ENCODE results near the gene NUB1.

Gene NUB1

GRCh38 chr7:151340794-151341356 lies 737 bp upstream of the NUB1 start:
- H4K20me1 ChIP-seq (ENCODE audit: control insufficient read depth, insufficient read depth, low read depth, low read length), result no peaks in the 10 kb centered on the region
- TF ChIP-seq CTCF (IDR thresholded peaks at IDR 0.05; ENCODE audit: low read depth, low read length, poor library complexity, severe bottlenecking), result no peak
- no peak for TF ChIP-seq EZH2phosphoT487 (IDR thresholded peaks at IDR 0.05; ENCODE audit: borderline replicate concordance, low read length)
- no peaks in the 10 kb centered on the region for H3K9me2 ChIP-seq (replicated peaks; ENCODE audit: control insufficient read depth, low read length)
- no peaks in the 10 kb centered on the region for H3K27me3 ChIP-seq (ENCODE audit: control insufficient read depth, low read length)
- peaks cover 6% of the 10 kb centered on the region; the same call in 1 of the 2 replicates for H3K9me3 ChIP-seq (ENCODE audit: control insufficient read depth, insufficient read depth, low read length)
- peaks cover 25% of the 10 kb centered on the region for H3K79me2 ChIP-seq (ENCODE audit: control insufficient read depth, low read length)
- peaks cover 14% of the 10 kb centered on the region for H3K36me3 ChIP-seq (ENCODE audit: control insufficient read depth, low read length)
- H3K4me2 ChIP-seq (ENCODE audit: low read length), result peak overlapping the region; percentile 67
- H3F3A ChIP-seq (ENCODE audit: control insufficient read depth, insufficient read depth), result peaks cover 18% of the 10 kb centered on the region
- H3K27ac ChIP-seq (ENCODE audit: low read depth, low read length), result no peak overlapping the region
- peaks cover 42% of the 10 kb centered on the region for H3K4me1 ChIP-seq (ENCODE audit: control insufficient read depth, low read length)
- H3K4me3 ChIP-seq (ENCODE audit: low read length), result peak overlapping the region; percentile 84

- Histone ChIP-seq H3K4me1 (ENCODE audit: control insufficient read depth, low read length) (peaks cover 51% of the 10 kb centered on the region), H3K36me3 (ENCODE audit: control insufficient read depth, low read length) (peaks cover 23% of the 10 kb centered on the region), H3F3A (ENCODE audit: control insufficient read depth, insufficient read depth) (peaks cover 20% of the 10 kb centered on the region), H3K4me3 (ENCODE audit: low read length) (peak overlapping the region; percentile 84), H3K79me2 (ENCODE audit: control insufficient read depth, low read length) (peaks cover 31% of the 10 kb centered on the region), H3K9me2 (replicated peaks; ENCODE audit: control insufficient read depth, low read length) (no peaks in the 10 kb centered on the region), H4K20me1 (ENCODE audit: control insufficient read depth, insufficient read depth, low read depth, low read length) (no peaks in the 10 kb centered on the region), H3K9me3 (ENCODE audit: control insufficient read depth, insufficient read depth, low read length) (peaks cover 6% of the 10 kb centered on the region; the same call in 1 of the 2 replicates), H3K27ac (ENCODE audit: low read depth, low read length) (peak overlapping the region; percentile 31), H3K4me2 (ENCODE audit: low read length) (peak overlapping the region; percentile 67), H3K27me3 (ENCODE audit: control insufficient read depth, low read length) (no peaks in the 10 kb centered on the region)
- TF ChIP-seq EZH2phosphoT487 (IDR thresholded peaks at IDR 0.05; ENCODE audit: borderline replicate concordance, low read length) (no peak), CTCF (IDR thresholded peaks at IDR 0.05; ENCODE audit: low read depth, low read length, poor library complexity, severe bottlenecking) (no peak)
These were observed 562 bp downstream of the NUB1 start for GRCh38 chr7:151342102-151342646.

GRCh38 chr7:151342811-151343210 lies 1.2 kb downstream of the NUB1 start:
- Histone ChIP-seq H3K36me3 (ENCODE audit: control insufficient read depth, low read length) (peaks cover 29% of the 10 kb centered on the region), H3K4me2 (ENCODE audit: low read length) (peak overlapping the region; percentile 67), H3K27ac (ENCODE audit: low read depth, low read length) (peak overlapping the region; percentile 31), H3K9me3 (ENCODE audit: control insufficient read depth, insufficient read depth, low read length) (peaks cover 6% of the 10 kb centered on the region; the same call in 1 of the 2 replicates), H3F3A (ENCODE audit: control insufficient read depth, insufficient read depth) (peaks cover 20% of the 10 kb centered on the region), H4K20me1 (ENCODE audit: control insufficient read depth, insufficient read depth, low read depth, low read length) (no peaks in the 10 kb centered on the region), H3K79me2 (ENCODE audit: control insufficient read depth, low read length) (peaks cover 36% of the 10 kb centered on the region), H3K27me3 (ENCODE audit: control insufficient read depth, low read length) (no peaks in the 10 kb centered on the region), H3K4me3 (ENCODE audit: low read length) (peak overlapping the region; percentile 84), H3K9me2 (replicated peaks; ENCODE audit: control insufficient read depth, low read length) (no peaks in the 10 kb centered on the region), H3K4me1 (ENCODE audit: control insufficient read depth, low read length) (peaks cover 56% of the 10 kb centered on the region)
- no peak for TF ChIP-seq EZH2phosphoT487 (IDR thresholded peaks at IDR 0.05; ENCODE audit: borderline replicate concordance, low read length)
- peak; percentile 18 for TF ChIP-seq CTCF (IDR thresholded peaks at IDR 0.05; ENCODE audit: low read depth, low read length, poor library complexity, severe bottlenecking)
